ENCODE data around the gene RPS13. TPM values are rescaled to one million over a fixed set of nuclear protein-coding genes. Genes with fewer than 3 reads are reported as not detected.
"Not testable (repeated sequence)": the region's sequence is repeated elsewhere in the genome, so short reads cannot be mapped to it uniquely, and the experiment has no call there.

The RPS13 gene
- total RNA-seq, 2 experiments from 2014 or later = 2,045 to 2,099 TPM

- no peaks in the 10 kb centered on the region for H3K9me3 Mint-ChIP-seq
- H3K4me3 Mint-ChIP-seq = peak overlapping the region; percentile 93
- H3K36me3 Mint-ChIP-seq (ENCODE audit: low read depth) = peaks cover 54% of the 10 kb centered on the region
- peak overlapping the region; percentile 58 for H3K27ac Mint-ChIP-seq
- no peak for DNase-seq
- peaks cover 27% of the 10 kb centered on the region for H3K4me1 Mint-ChIP-seq (ENCODE audit: low read depth)
- intact Hi-C loops (cut with micrococcal nuclease) = loop anchor here (5.0 kb wide), 3 partner anchors 253 to 1317 kb away; partner anchors contain the start of genes LDHA and NCR3LG1
- H3K27me3 Mint-ChIP-seq (ENCODE audit: low read depth) = no peaks in the 10 kb centered on the region
- CTCF ChIA-PET = interaction anchor here (0.6 to 2.4 kb wide), 5 partner anchors 13 to 288 kb away, joined by 3 to 7 read pairs (median 3); no protein-coding TSS in a partner anchor
Measured at GRCh38 chr11:17075506-17075905, 2.0 kb downstream of the RPS13 start.

- intact Hi-C loops (cut with micrococcal nuclease) = no loop called here
- CTCF ChIA-PET = interaction anchor here (1.5 kb wide), 1 partner anchor 253 kb away, joined by 3 read pairs; no protein-coding TSS in a partner anchor
- Mint-ChIP-seq H3K4me1 (ENCODE audit: low read depth) (peaks cover 24% of the 10 kb centered on the region), H3K9me3 (no peaks in the 10 kb centered on the region), H3K36me3 (ENCODE audit: low read depth) (peaks cover 57% of the 10 kb centered on the region), H3K27me3 (ENCODE audit: low read depth) (no peaks in the 10 kb centered on the region), H3K4me3 (no peak overlapping the region), H3K27ac (peak overlapping the region; percentile 46)
- no peak for DNase-seq
Measured at GRCh38 chr11:17073370-17074027, 4.0 kb downstream of the RPS13 start.

GRCh38 chr11:17067417-17067816 is 10.1 kb downstream of the RPS13 start:
- intact Hi-C loops (cut with micrococcal nuclease) = no loop called here
- H3K36me3 Mint-ChIP-seq (ENCODE audit: low read depth) = peaks cover 5% of the 10 kb centered on the region

GRCh38 chr11:17066691-17067090 is 10.8 kb downstream of the RPS13 start:
- DNase-seq = no peak
- Mint-ChIP-seq H3K4me3 (no peak overlapping the region), H3K9me3 (peaks cover 4% of the 10 kb centered on the region), H3K36me3 (ENCODE audit: low read depth) (peaks cover 4% of the 10 kb centered on the region), H3K27me3 (ENCODE audit: low read depth) (no peaks in the 10 kb centered on the region), H3K27ac (no peak overlapping the region), H3K4me1 (ENCODE audit: low read depth) (no peaks in the 10 kb centered on the region)
- CTCF ChIA-PET = interaction anchor here (2.8 kb wide), 1 partner anchor 278 kb away, joined by 8 read pairs; no protein-coding TSS in a partner anchor
- intact Hi-C loops (cut with micrococcal nuclease) = no loop called here

More at GRCh38 chr11:17067417-17067816, 10.1 kb downstream of the RPS13 start:
- DNase-seq = no peak
- peaks cover 4% of the 10 kb centered on the region for H3K9me3 Mint-ChIP-seq
- CTCF ChIA-PET = interaction anchor here (0.6 to 0.7 kb wide), 3 partner anchors 80 to 247 kb away, joined by 3 to 6 read pairs (median 3); no protein-coding TSS in a partner anchor
- H3K27me3 Mint-ChIP-seq (ENCODE audit: low read depth) = no peaks in the 10 kb centered on the region
- no peaks in the 10 kb centered on the region for H3K4me1 Mint-ChIP-seq (ENCODE audit: low read depth)
- H3K27ac Mint-ChIP-seq = no peak overlapping the region
- no peak overlapping the region for H3K4me3 Mint-ChIP-seq

GRCh38 chr11:17063171-17064002 is 14.1 kb downstream of the RPS13 start:
- no peaks in the 10 kb centered on the region for H3K36me3 Mint-ChIP-seq (ENCODE audit: low read depth)
- no peak overlapping the region for H3K4me3 Mint-ChIP-seq
- H3K9me3 Mint-ChIP-seq = peaks cover 4% of the 10 kb centered on the region
- CTCF ChIA-PET = interaction anchor here (0.6 to 5.9 kb wide), 31 partner anchors 12 to 291 kb away, joined by 3 to 91 read pairs (median 4); no protein-coding TSS in a partner anchor
- no peaks in the 10 kb centered on the region for H3K27me3 Mint-ChIP-seq (ENCODE audit: low read depth)
- H3K4me1 Mint-ChIP-seq (ENCODE audit: low read depth) = no peaks in the 10 kb centered on the region
- intact Hi-C loops (cut with micrococcal nuclease) = loop anchor here (1.0 kb wide), 4 partner anchors 117 to 278 kb away; no protein-coding TSS in a partner anchor
- no peak overlapping the region for H3K27ac Mint-ChIP-seq
- peak; percentile 74 for DNase-seq

- H3K4me1 Mint-ChIP-seq (ENCODE audit: low read depth); DNase-seq; intact Hi-C loops (cut with micrococcal nuclease); H3K27ac Mint-ChIP-seq; H3K36me3 Mint-ChIP-seq (ENCODE audit: low read depth); H3K27me3 Mint-ChIP-seq (ENCODE audit: low read depth); H3K9me3 Mint-ChIP-seq; CTCF ChIA-PET; H3K4me3 Mint-ChIP-seq: not testable (repeated sequence)
Measured at GRCh38 chr11:17051146-17051545, 26.3 kb downstream of the RPS13 start.

- H3K9me3 Mint-ChIP-seq; H3K4me3 Mint-ChIP-seq; CTCF ChIA-PET; H3K4me1 Mint-ChIP-seq (ENCODE audit: low read depth); H3K27me3 Mint-ChIP-seq (ENCODE audit: low read depth); H3K27ac Mint-ChIP-seq; DNase-seq; H3K36me3 Mint-ChIP-seq (ENCODE audit: low read depth); intact Hi-C loops (cut with micrococcal nuclease): not testable (repeated sequence)
Measured at GRCh38 chr11:17048491-17048890, 29.0 kb downstream of the RPS13 start.

- CTCF ChIA-PET = interaction anchor here (0.8 kb wide), 1 partner anchor 17 kb away, joined by 3 read pairs; no protein-coding TSS in a partner anchor
- DNase-seq = no peak
- Mint-ChIP-seq H3K9me3 (no peaks in the 10 kb centered on the region), H3K36me3 (ENCODE audit: low read depth) (no peaks in the 10 kb centered on the region), H3K27me3 (ENCODE audit: low read depth) (no peaks in the 10 kb centered on the region), H3K4me3 (no peak overlapping the region), H3K4me1 (ENCODE audit: low read depth) (no peaks in the 10 kb centered on the region), H3K27ac (no peak overlapping the region)
- intact Hi-C loops (cut with micrococcal nuclease) = no loop called here
Measured at GRCh38 chr11:17046690-17047089, 30.8 kb downstream of the RPS13 start.

- intact Hi-C loops (cut with micrococcal nuclease) = no loop called here
- DNase-seq = peak; percentile 32
Measured at GRCh38 chr11:17036666-17037658, 40.5 kb downstream of the RPS13 start.

GRCh38 chr11:17034027-17034426 is 43.4 kb downstream of the RPS13 start:
- H3K4me1 Mint-ChIP-seq (ENCODE audit: low read depth); DNase-seq; CTCF ChIA-PET; H3K4me3 Mint-ChIP-seq; H3K27me3 Mint-ChIP-seq (ENCODE audit: low read depth); H3K9me3 Mint-ChIP-seq; H3K27ac Mint-ChIP-seq; intact Hi-C loops (cut with micrococcal nuclease); H3K36me3 Mint-ChIP-seq (ENCODE audit: low read depth): not testable (repeated sequence)

More at GRCh38 chr11:17036666-17037658, 40.5 kb downstream of the RPS13 start:
- Mint-ChIP-seq H3K4me3 (no peak overlapping the region), H3K27ac (no peak overlapping the region), H3K36me3 (ENCODE audit: low read depth) (peaks cover 7% of the 10 kb centered on the region), H3K9me3 (peaks cover 6% of the 10 kb centered on the region), H3K27me3 (ENCODE audit: low read depth) (no peaks in the 10 kb centered on the region), H3K4me1 (ENCODE audit: low read depth) (no peaks in the 10 kb centered on the region)
- CTCF ChIA-PET = interaction anchor here (0.6 to 0.7 kb wide), 2 partner anchors 26 to 252 kb away, joined by 3 read pairs; no protein-coding TSS in a partner anchor

- CTCF ChIA-PET = interaction anchor here (0.8 kb wide), 1 partner anchor 99 kb away, joined by 4 read pairs; no protein-coding TSS in a partner anchor
- no peaks in the 10 kb centered on the region for H3K4me1 Mint-ChIP-seq (ENCODE audit: low read depth)
- peaks cover 1% of the 10 kb centered on the region for H3K9me3 Mint-ChIP-seq
- H3K27ac Mint-ChIP-seq = no peak overlapping the region
- H3K4me3 Mint-ChIP-seq = no peak overlapping the region
- no peaks in the 10 kb centered on the region for H3K27me3 Mint-ChIP-seq (ENCODE audit: low read depth)
- intact Hi-C loops (cut with micrococcal nuclease) = no loop called here
- DNase-seq = no peak
- H3K36me3 Mint-ChIP-seq (ENCODE audit: low read depth) = no peaks in the 10 kb centered on the region
Measured at GRCh38 chr11:17026487-17027082, 50.9 kb downstream of the RPS13 start.

Data from activated naive CD4-positive, alpha-beta T cell treated with anti-CD3 and anti-CD28 coated beads for 36 hours (primary cell).